Caki2 (cell line): Measurements from ENCODE around the gene DACT1. TPM values are rescaled to one million over a fixed set of nuclear protein-coding genes. Genes with fewer than 3 reads are reported as not detected.

Experiments used
- DNase-seq: peaks from one replicate; pipeline ENCODE4 v3.0.0-alpha.2; 2015; ENCODE audit warnings: low read depth
- in situ Hi-C: cut with HindIII; loops from 2 replicates; pipeline ENCODE4 v1.10.0; 2016; ENCODE audit warnings: low sequenced_read_pairs, low pct_unique_long_range_greater_than_20kb, mixed read lengths
- total RNA-seq: library from RNA; depleted of rRNA; stranded (reverse); fragments of >200 nt; shearing (Covaris generic); gene quantifications from 2 replicates; pipeline ENCODE4 v1.2.3, GENCODE V29; 2014; ENCODE audit warnings: low replicate concordance

The DACT1 gene
- total RNA-seq, 1 experiment from 2014 or later, result not detected

DNA sequence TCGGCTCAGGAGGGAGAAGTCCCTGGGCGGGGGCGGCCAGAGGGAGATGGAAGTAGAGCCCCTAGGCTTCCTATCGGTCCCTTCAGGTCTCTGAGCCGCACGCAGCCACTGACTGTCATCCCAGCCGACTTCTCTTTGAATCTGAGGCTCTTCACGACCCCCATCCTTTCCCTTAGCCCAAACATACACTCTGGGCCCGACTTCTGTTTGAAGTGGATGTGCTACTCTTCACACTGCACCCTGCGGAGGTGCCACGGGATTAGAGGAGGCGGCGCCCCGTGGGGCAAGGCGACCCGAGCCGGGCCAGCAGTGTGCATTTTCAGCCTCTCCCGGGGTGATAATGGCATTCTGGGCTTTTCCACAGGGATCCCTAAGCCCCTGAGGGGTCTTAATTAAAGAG is 6.0 kb upstream of the DACT1 start:
- DNase-seq, result no peak
- in situ Hi-C loops, result no loop called here

DNA sequence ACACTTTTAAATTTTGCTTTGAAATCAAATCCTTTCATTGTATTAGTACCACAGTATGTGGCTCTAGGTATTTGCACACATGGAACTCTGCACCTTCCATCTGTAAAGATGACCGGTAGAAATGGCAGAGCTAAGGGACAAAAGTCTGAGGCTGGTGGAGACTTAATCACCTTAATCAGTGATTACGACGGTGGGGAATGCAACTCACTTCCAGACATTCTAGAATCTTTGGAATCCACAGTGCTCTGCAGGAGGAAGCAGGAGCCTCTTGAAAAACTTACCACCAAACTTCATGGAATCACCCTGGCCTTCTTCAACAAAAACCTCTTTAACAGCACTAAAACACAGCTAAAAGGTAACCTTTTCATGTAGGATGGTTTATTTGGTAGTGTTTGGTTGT is 3.9 kb upstream of the DACT1 start:
- DNase-seq, result no peak
- in situ Hi-C loops, result no loop called here

GRCh38 chr14:58634406-58635090 is 3.2 kb upstream of the DACT1 start:
- in situ Hi-C loops, result no loop called here
- no peak for DNase-seq

- in situ Hi-C loops, result no loop called here
- no peak for DNase-seq
These were observed 2.5 kb upstream of the DACT1 start for GRCh38 chr14:58635091-58635830.

- DNase-seq, result no peak
- in situ Hi-C loops, result no loop called here
These were observed 1.6 kb upstream of the DACT1 start for GRCh38 chr14:58636129-58636528.

DNA sequence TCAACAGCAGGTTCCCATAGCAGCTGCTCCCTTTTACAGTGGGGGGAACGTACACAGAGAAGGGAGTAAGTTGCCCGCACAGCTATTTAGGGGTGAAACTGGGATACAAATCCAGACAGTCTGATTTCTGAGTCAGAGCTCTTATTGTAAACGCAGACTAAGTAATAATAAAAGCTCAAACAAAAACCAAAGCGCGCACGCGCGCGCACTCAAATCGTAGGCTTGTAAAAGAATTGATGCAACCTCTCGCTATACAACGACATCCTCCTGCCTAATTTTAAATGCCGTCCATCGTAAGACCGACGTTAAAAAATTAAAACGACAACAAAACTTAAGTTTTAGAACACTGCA is 747 bp upstream of the DACT1 start:
- in situ Hi-C loops, result no loop called here
- DNase-seq, result no peak

DNA sequence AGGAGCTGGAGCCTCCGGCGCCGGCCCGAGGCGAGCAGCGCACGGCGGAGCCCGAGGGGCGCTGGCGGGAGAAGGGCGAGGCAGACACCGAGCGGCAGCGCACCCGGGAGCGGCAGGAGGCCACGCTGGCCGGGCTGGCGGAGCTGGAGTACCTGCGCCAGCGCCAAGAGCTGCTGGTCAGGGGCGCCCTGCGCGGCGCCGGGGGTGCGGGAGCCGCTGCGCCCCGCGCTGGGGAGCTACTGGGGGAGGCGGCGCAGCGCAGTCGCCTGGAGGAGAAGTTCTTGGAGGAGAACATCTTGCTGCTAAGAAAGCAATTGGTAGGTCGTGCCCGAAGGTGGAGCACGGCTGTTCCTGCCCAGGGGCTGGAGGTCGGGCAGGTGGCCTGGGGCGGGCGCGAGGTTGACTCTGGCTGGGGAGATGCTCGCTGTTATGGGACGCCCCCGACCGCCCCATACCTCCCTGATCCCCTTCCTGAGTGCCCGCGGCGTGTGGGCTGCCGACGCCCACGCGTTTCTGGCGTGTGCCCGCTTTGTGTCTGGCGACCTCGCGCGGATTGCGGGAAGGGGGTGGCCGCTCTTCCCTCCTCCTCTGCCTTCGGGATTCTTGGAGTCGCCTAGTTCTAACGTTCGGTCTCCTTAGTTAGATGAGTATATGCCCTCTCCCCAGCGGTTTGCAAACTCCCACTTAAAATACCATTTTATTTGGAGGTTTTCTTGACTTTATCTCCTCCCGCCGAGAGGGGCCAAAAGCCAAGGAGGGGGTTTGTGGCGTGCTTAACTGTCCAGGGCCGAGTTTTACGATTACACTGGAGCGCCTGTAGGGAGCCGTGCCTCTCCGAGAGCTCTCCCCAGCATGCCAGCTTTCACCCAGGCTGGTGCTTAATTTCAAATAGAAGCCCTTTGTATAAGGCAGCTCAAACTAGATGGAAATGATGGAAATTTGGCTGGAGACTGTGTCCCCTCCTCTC is 752 bp downstream of the DACT1 start:
- in situ Hi-C loops, result no loop called here
- peak; percentile 3 for DNase-seq

GRCh38 chr14:58639198-58639565 is 1.4 kb downstream of the DACT1 start:
- in situ Hi-C loops, result no loop called here
- no peak for DNase-seq

DNA sequence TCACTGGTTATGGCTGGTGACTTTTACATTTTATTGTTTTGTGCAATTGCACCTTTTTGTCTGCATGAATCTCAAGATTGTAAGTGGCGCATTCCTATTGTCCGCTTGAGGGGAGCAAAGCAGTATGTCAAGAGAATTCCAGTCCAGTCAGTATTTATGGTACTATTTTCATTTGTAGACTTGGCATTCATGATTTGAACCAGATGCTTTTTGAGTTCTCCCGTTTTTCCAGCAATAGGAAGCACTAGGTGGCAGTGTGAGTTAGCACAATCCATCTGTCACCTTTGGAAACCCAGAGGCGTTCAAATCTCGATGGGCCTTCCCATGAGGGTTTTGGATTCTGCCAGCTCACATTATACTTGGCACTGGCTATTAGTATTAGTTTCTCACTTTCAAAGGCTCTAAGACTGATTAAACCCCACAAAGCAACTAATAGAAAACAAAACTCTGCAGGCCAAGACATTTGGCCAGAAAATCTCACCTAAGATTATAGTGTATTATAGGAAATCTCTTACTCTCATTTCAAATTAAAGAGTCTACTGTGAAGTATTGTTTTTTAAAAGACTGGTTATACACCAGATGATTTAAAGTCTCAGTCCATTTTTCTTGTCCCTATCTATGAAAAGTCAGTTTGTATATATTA is 2.2 kb downstream of the DACT1 start:
- in situ Hi-C loops, result no loop called here
- DNase-seq, result peak; percentile 39

- no peak for DNase-seq
- in situ Hi-C loops, result no loop called here
These were observed 3.2 kb downstream of the DACT1 start for GRCh38 chr14:58640959-58641358.

GRCh38 chr14:58641509-58641908 is 3.7 kb downstream of the DACT1 start:
- no peak for DNase-seq
- in situ Hi-C loops, result no loop called here

- DNase-seq, result no peak
- in situ Hi-C loops, result no loop called here
These were observed 5.6 kb downstream of the DACT1 start for GRCh38 chr14:58643366-58643765.

GRCh38 chr14:58645641-58646040 is 7.9 kb downstream of the DACT1 start:
- in situ Hi-C loops, result no loop called here
- no peak for DNase-seq

DNA sequence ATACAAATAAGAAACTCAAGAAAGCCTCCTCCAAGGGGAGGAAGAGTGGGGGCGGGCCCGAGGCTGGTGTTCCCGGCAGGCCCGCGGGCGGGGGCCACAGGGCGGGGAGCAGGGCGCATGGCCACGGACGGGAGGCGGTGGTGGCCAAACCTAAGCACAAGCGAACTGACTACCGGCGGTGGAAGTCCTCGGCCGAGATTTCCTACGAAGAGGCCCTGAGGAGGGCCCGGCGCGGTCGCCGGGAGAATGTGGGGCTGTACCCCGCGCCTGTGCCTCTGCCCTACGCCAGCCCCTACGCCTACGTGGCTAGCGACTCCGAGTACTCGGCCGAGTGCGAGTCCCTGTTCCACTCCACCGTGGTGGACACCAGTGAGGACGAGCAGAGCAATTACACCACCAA is 8.7 kb downstream of the DACT1 start:
- in situ Hi-C loops, result no loop called here
- DNase-seq, result no peak

DNA sequence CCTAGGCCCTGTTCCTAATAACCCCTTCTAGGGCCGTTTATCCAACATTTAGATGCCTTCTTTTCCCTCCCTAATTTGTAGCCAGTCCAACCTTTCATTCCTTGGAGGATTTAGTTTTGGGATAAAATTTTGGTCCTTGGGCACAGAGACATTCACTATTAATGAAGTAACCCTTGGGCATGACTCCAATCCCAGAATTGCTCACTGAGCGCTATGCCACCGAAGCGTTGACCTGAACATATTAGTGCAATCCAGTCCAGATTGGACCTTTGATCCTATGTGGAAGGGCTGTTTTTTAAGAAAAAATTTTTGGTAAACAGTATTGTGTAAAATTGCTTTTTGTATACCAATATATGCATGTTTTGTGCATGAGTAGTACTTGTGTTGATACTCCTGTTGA is 10.0 kb downstream of the DACT1 start:
- in situ Hi-C loops, result no loop called here
- DNase-seq, result no peak

DNA sequence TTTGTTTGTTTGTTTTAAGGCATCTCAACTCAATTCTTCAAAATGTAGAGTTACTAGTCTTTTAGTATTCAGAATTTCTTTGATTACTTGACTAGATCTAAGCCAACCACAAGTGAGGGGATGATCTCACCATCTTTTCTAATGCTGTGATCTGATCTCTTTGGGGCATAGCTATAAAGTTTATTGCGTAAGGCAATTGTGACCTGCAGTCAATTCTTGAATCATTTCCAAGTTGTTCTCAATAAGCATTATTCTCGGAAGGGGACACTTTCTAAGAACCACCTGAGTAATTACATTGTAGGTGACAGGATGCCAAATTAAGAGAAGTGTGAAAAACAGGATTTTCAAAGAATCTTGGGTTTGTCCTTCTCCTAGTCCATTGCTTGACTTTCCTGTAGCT is 13.1 kb downstream of the DACT1 start:
- no peak for DNase-seq
- in situ Hi-C loops, result no loop called here

- in situ Hi-C loops, result no loop called here
- DNase-seq, result no peak
These were observed 19.1 kb downstream of the DACT1 start for GRCh38 chr14:58656671-58657411.

- DNase-seq, result no peak
- in situ Hi-C loops, result no loop called here
These were observed 21.3 kb downstream of the DACT1 start for GRCh38 chr14:58659061-58659460.
